H1 (cell line): ENCODE results near the gene KDM6A. TPM values are rescaled to one million over a fixed set of nuclear protein-coding genes. Genes with fewer than 3 reads are reported as not detected.

Source experiments
- CTCF ChIA-PET: fragments of 300-600 bp; sonication (Branson Sonifier 250); formaldehyde crosslinking; loops from one replicate; lab custom pipeline; 2021; ENCODE audit not compliant: partially characterized antibody; lab: Charles Lee
- POLR2A ChIA-PET: fragments of 300-600 bp; sonication (Branson Sonifier 250); formaldehyde crosslinking; loops from one replicate; lab custom pipeline; 2021; ENCODE audit warnings: inconsistent platforms; ENCODE audit not compliant: partially characterized antibody; lab: Charles Lee
- DNase-seq, 2 experiments: peaks; one replicate each; pipeline versions ENCODE4 v3.0.0 to v3.0.0-alpha.2; 2010 to 2022; ENCODE audit warnings: low spot score in 2 of 2, low read depth in 1 of 2, mixed read lengths in 1 of 2
- FAIRE-seq: peaks from 2 replicates; lab custom pipeline; 2011; peaks lifted over from hg19 to GRCh38; lab: Jason Lieb, UNC
- H2AFZ ChIP-seq: 2 replicates; pipeline ENCODE4 v1.8.1; 2012; ENCODE audit warnings: low read length, inconsistent platforms
- H2AK5ac ChIP-seq: 2 replicates; pipeline ENCODE4 v1.6.1; 2013; ENCODE audit warnings: low read depth, low read length
- H2BK120ac ChIP-seq: replicated peaks from 2 replicates; pipeline ENCODE3; 2013; ENCODE audit warnings: low read depth, low read length, inconsistent platforms
- H2BK12ac ChIP-seq: 2 replicates; pipeline ENCODE4 v1.6.1; 2013; ENCODE audit warnings: low read depth, low read length
- H2BK15ac ChIP-seq: 2 replicates; pipeline ENCODE4 v1.6.1; 2013; ENCODE audit warnings: low read length
- H2BK20ac ChIP-seq: 2 replicates; pipeline ENCODE4 v1.6.1; 2013; ENCODE audit warnings: low read length
- H2BK5ac ChIP-seq: 2 replicates; pipeline ENCODE4 v1.6.1; 2013; ENCODE audit warnings: low read depth, low read length
- H3K14ac ChIP-seq: 2 replicates; pipeline ENCODE4 v1.6.1; 2013; ENCODE audit warnings: inconsistent platforms; ENCODE audit not compliant: insufficient read length
- H3K18ac ChIP-seq: 2 replicates; pipeline ENCODE4 v1.6.1; 2013; ENCODE audit warnings: low read length; ENCODE audit errors: extremely low read depth
- H3K23ac ChIP-seq: 2 replicates; pipeline ENCODE4 v1.6.1; 2013; ENCODE audit warnings: inconsistent platforms; ENCODE audit not compliant: insufficient read length
- H3K23me2 ChIP-seq: 2 replicates; pipeline ENCODE4 v1.6.1; 2013; ENCODE audit warnings: low read depth, low read length
- H3K27ac ChIP-seq: 2 replicates; pipeline ENCODE4 v1.6.1; 2011; ENCODE audit warnings: low read depth, low read length, inconsistent platforms
- H3K27me3 ChIP-seq, 4 experiments: replicated peaks in 1 of 4; 1 replicate in 1 of 4; 2 replicates in 3 of 4; pipeline versions ENCODE4 v1.6.1 to v1.8.1; 2011 to 2013; ENCODE audit warnings: low read length in 3 of 4, mild to moderate bottlenecking in 3 of 4, inconsistent platforms in 2 of 4, mixed read lengths in 2 of 4, moderate library complexity in 1 of 4; ENCODE audit not compliant: control insufficient read depth in 3 of 4, insufficient read depth in 3 of 4; ENCODE audit errors: extremely low read depth in 1 of 4
- H3K36me3 ChIP-seq, 4 experiments: 2 replicates each; pipeline versions ENCODE4 v1.6.1 to v1.8.1; 2011 to 2013; ENCODE audit warnings: mild to moderate bottlenecking in 4 of 4, low read length in 3 of 4, moderate library complexity in 2 of 4, control low read depth in 1 of 4, inconsistent platforms in 1 of 4; ENCODE audit not compliant: insufficient read depth in 4 of 4, control insufficient read depth in 2 of 4
- H3K4ac ChIP-seq: replicated peaks from 2 replicates; pipeline ENCODE3; 2013; ENCODE audit warnings: low read length, low read depth, mixed read lengths, inconsistent platforms; ENCODE audit not compliant: insufficient read length
- H3K4me1 ChIP-seq, 4 experiments: replicated peaks in 1 of 4; 1 replicate in 1 of 4; 2 replicates in 3 of 4; pipeline versions ENCODE4 v1.6.1 to v1.8.1; 2011 to 2013; ENCODE audit warnings: low read length in 3 of 4, inconsistent platforms in 2 of 4, mixed read lengths in 1 of 4; ENCODE audit not compliant: insufficient read depth in 4 of 4, control insufficient read depth in 3 of 4
- H3K4me2 ChIP-seq, 2 experiments: 2 replicates each; pipeline versions ENCODE4 v1.6.1 to v1.8.1; 2011 to 2013; ENCODE audit warnings: low read depth in 2 of 2, low read length in 2 of 2, control low read depth in 1 of 2, inconsistent platforms in 1 of 2, mild to moderate bottlenecking in 1 of 2; ENCODE audit not compliant: insufficient read depth in 1 of 2
- H3K4me3 ChIP-seq, 4 experiments: fragments of 200-600, 300-600 bp in 1 of 4; sonication (generic), shearing (Covaris generic), sonication (Bioruptor Twin) in 1 of 4; 2 replicates each; pipeline versions ENCODE4 v1.5.1 to v1.8.1; 2011 to 2016; ENCODE audit warnings: low read length in 4 of 4, low read depth in 3 of 4, control low read depth in 2 of 4, inconsistent platforms in 2 of 4, mild to moderate bottlenecking in 2 of 4, mixed read lengths in 1 of 4, moderate library complexity in 1 of 4; ENCODE audit not compliant: insufficient read depth in 2 of 4; ENCODE audit errors: extremely low read depth in 1 of 4
- H3K56ac ChIP-seq: replicated peaks from 2 replicates; pipeline ENCODE3; 2013; ENCODE audit warnings: low read depth, mild to moderate bottlenecking, mixed read lengths, low read length, inconsistent platforms; ENCODE audit not compliant: insufficient read length
- H3K79me1 ChIP-seq: 2 replicates; pipeline ENCODE4 v1.6.1; 2013; ENCODE audit warnings: low read depth, low read length, control low read depth
- H3K79me2 ChIP-seq, 2 experiments: 2 replicates each; pipeline versions ENCODE4 v1.6.1 to v1.8.1; 2012 to 2013; ENCODE audit warnings: low read length in 2 of 2, mild to moderate bottlenecking in 2 of 2, inconsistent platforms in 1 of 2; ENCODE audit not compliant: insufficient read depth in 2 of 2, control insufficient read depth in 1 of 2
- H3K9ac ChIP-seq, 4 experiments: replicated peaks in 1 of 4; 1 replicate in 1 of 4; 2 replicates in 3 of 4; pipeline versions ENCODE4 v1.6.1 to v1.8.1; 2011 to 2013; ENCODE audit warnings: low read depth in 3 of 4, low read length in 3 of 4, control low read depth in 2 of 4, mild to moderate bottlenecking in 2 of 4, moderate library complexity in 2 of 4, inconsistent platforms in 1 of 4; ENCODE audit errors: extremely low read depth in 1 of 4
- H3K9me3 ChIP-seq, 2 experiments: 2 replicates each; pipeline versions ENCODE4 v1.6.1 to v1.8.1; 2012 to 2013; ENCODE audit warnings: mild to moderate bottlenecking in 2 of 2, moderate library complexity in 2 of 2, control low read depth in 1 of 2, inconsistent platforms in 1 of 2, low read depth in 1 of 2, low read length in 1 of 2, mixed read lengths in 1 of 2; ENCODE audit not compliant: insufficient read depth in 2 of 2
- H4K20me1 ChIP-seq, 2 experiments: replicated peaks in 1 of 2; 2 replicates each; pipeline versions ENCODE3 to v1.8.1; 2011 to 2013; ENCODE audit warnings: inconsistent platforms in 2 of 2, low read length in 2 of 2, mild to moderate bottlenecking in 1 of 2; ENCODE audit not compliant: insufficient read depth in 2 of 2, control insufficient read depth in 1 of 2
- H4K5ac ChIP-seq: 2 replicates; pipeline ENCODE4 v1.6.1; 2013; ENCODE audit warnings: low read length, low read depth, mixed read lengths, inconsistent platforms; ENCODE audit not compliant: insufficient read length
- H4K8ac ChIP-seq: 2 replicates; pipeline ENCODE4 v1.8.0; 2013; ENCODE audit warnings: mild to moderate bottlenecking, moderate library complexity, low read length, inconsistent platforms; ENCODE audit not compliant: insufficient read depth; ENCODE audit errors: extremely low read depth
- H4K91ac ChIP-seq: replicated peaks from 2 replicates; pipeline ENCODE3; 2013; ENCODE audit warnings: low read length, mixed read lengths, inconsistent platforms; ENCODE audit not compliant: insufficient read length
- ATF3 ChIP-seq: IDR thresholded peaks from 2 replicates; pipeline ENCODE4 v1.6.1; 2011; ENCODE audit warnings: low read depth, mild to moderate bottlenecking, low read length; ENCODE audit not compliant: insufficient read depth
- FOSL1 ChIP-seq: IDR thresholded peaks from 2 replicates; pipeline ENCODE4 v1.6.1; 2011; ENCODE audit warnings: mild to moderate bottlenecking, low read depth, low read length, moderate library complexity; ENCODE audit not compliant: insufficient read depth
- HDAC6 ChIP-seq: IDR thresholded peaks from one replicate; pipeline ENCODE4 v1.7.1; 2012; ENCODE audit warnings: low read depth, mild to moderate bottlenecking, inconsistent platforms, low read length, moderate library complexity
- KDM1A ChIP-seq: fragments of 200-600, 300-600 bp; sonication (generic); IDR thresholded peaks from 2 replicates; pipeline ENCODE4 v1.7.1; 2016; ENCODE audit warnings: mild to moderate bottlenecking, low read length, borderline replicate concordance
- RBBP5 ChIP-seq: IDR thresholded peaks from 2 replicates; pipeline ENCODE4 v1.7.1; 2012; ENCODE audit warnings: low read depth, mild to moderate bottlenecking, inconsistent platforms, low read length, moderate library complexity, borderline replicate concordance
- SRF ChIP-seq: IDR thresholded peaks from 2 replicates; pipeline ENCODE4 v1.6.1; 2011; ENCODE audit warnings: mild to moderate bottlenecking, low read depth, low read length, moderate library complexity
- TCF12 ChIP-seq: IDR thresholded peaks from 2 replicates; pipeline ENCODE4 v1.6.1; 2011; ENCODE audit warnings: low read depth, mild to moderate bottlenecking, low read length
- TEAD4 ChIP-seq: IDR thresholded peaks from 2 replicates; pipeline ENCODE4 v1.6.1; 2012; ENCODE audit warnings: low read depth, low read length, inconsistent platforms, mixed read lengths
- WGBS, 2 experiments: shearing (Covaris generic) in 1 of 2; methylation state at CpG; one replicate each; pipeline versions ENCODE4 v1.1.6 to v1.1.7; 2013 to 2015; ENCODE audit warnings: low lambda C conversion rate in 2 of 2, mixed read lengths in 2 of 2, inconsistent platforms in 1 of 2, low coverage in 1 of 2, missing lambda C conversion rate in 1 of 2; ENCODE audit not compliant: insufficient replicate concordance in 2 of 2, insufficient coverage in 1 of 2, insufficient read length in 1 of 2; ENCODE audit errors: extremely low coverage in 1 of 2, missing lambda C conversion rate in 1 of 2; 5-methylcytosine and 5-hydroxymethylcytosine counted together
- polyA plus RNA-seq, 7 experiments: library from polyadenylated mRNA; depleted of rRNA in 3 of 7; stranded (reverse) in 5 of 7; unstranded in 2 of 7; fragments of >200 nt in 5 of 7; fragments of 200-250 nt in 2 of 7; gene quantifications; 1 replicate in 5 of 7; 2 replicates in 1 of 7; 4 replicates in 1 of 7; pipeline versions ENCODE4 v1.2.1 to v1.2.3, GENCODE V29; 2011 to 2013; ENCODE audit warnings: missing spikeins in 2 of 7, mixed read lengths in 2 of 7
- total RNA-seq: library from RNA; stranded (reverse); fragmentation: NEBNext Ultra II Directional; extraction: Animal tissue kit (Norgen Biotek cat#: 25700); gene quantifications from 2 replicates; pipeline ENCODE4 v1.2.1, GENCODE V29; 2021

Gene KDM6A
- total and polyA plus RNA-seq, 2 of the 8 experiments (the other 6 are each of a cell fraction or from before 2014, with no cell fraction given) = 43.5 to 58.4 TPM

GRCh38 chrX:44980403-44980802, 107.4 kb downstream of the KDM6A start:
- H3K4me1 ChIP-seq = no peaks in the 10 kb centered on the region
- H4K20me1 ChIP-seq = no peaks in the 10 kb centered on the region
- H3K79me2 ChIP-seq = peaks cover 6 to 80% of the 10 kb centered on the region in 2 experiments; a peak in 3 of 4 replicates
- H3K4me2 ChIP-seq = no peak overlapping the region
- H3K14ac ChIP-seq = no peak overlapping the region
- no peak overlapping the region for H3K4ac ChIP-seq
- no peak overlapping the region for H3K56ac ChIP-seq
- WGBS, 2 experiments = 93% methylated on average over 6 of the region's 6 CpGs; no CpG with 5 or more reads in 1 of the 2 experiments
- H2BK5ac ChIP-seq = no peak overlapping the region
- H3K4me3 ChIP-seq = no peak overlapping the region
- H4K5ac ChIP-seq = no peak overlapping the region
- DNase-seq = no peak
- no peaks in the 10 kb centered on the region for H3K79me1 ChIP-seq
- no peak overlapping the region for H2AK5ac ChIP-seq
- peaks cover 0 to 11% (median 0%) of the 10 kb centered on the region in 4 experiments; a peak in 2 of 8 replicates for H3K36me3 ChIP-seq
- no peak overlapping the region for H3K18ac ChIP-seq
- no peak overlapping the region for H4K91ac ChIP-seq
- no peak overlapping the region for H2BK120ac ChIP-seq
- H2AFZ ChIP-seq = no peak overlapping the region
- no peak overlapping the region for H3K23ac ChIP-seq
- no peak for FAIRE-seq
- H3K27me3 ChIP-seq = no peaks in the 10 kb centered on the region
- no peak overlapping the region for H2BK12ac ChIP-seq
- no peaks in the 10 kb centered on the region for H3K23me2 ChIP-seq
- POLR2A ChIA-PET = no interaction called here
- no peak overlapping the region for H3K27ac ChIP-seq
- no peaks in the 10 kb centered on the region for H3K9me3 ChIP-seq
- no peak overlapping the region for H2BK15ac ChIP-seq
- no peak overlapping the region for H3K9ac ChIP-seq
- CTCF ChIA-PET = no interaction called here
- no peak overlapping the region for H4K8ac ChIP-seq
- H2BK20ac ChIP-seq = no peak overlapping the region
- TF ChIP-seq RBBP5 = no peak
- no peak for TF ChIP-seq FOSL1
- no peak for TF ChIP-seq SRF
- no peak for TF ChIP-seq KDM1A
- TF ChIP-seq HDAC6 = no peak
- TF ChIP-seq ATF3 = no peak
- no peak for TF ChIP-seq TCF12
- no peak for TF ChIP-seq TEAD4
